Measurements from ENCODE around the gene MOGAT1.

Gene MOGAT1

DNA sequence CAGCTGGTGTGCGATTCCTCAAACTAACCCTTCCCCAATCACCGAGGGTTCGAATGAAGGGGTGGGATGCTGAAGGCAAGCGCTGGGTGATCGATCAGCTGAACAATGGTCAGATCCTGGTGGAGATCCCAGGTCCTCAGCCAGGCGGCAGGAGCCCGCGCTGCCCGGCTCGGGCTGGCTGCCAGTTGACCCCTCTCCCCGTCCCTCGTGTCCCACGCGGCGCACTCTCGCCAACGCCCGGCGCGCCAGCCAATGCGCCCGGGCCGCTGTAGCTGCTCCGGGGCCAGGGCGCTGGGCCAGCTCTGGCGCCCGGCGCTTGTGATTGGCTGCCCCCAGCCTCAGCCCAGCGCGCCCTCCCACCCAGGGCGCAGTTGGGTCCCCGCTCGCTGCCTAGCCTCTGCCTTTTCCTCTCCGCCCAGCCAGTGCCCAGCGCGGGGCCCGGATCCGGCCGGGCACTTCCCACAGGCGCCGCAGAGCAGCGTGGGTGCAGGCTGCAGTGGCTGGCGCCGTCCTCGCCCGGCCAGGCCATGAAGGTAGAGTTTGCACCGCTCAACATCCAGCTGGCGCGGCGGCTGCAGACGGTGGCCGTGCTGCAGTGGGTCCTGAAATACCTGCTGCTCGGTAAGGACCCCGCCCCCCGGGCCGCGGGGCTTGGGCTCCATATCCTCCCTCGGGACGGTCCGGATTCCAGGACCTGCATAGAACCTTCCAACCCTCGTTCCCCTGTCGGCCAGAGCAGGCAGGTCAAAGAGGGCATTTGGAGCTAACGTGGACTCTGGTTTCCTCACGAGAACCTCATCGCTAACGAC lies at the start of gene MOGAT1:
Gene MOGAT1 (plus strand): TSS at position 400 of the 809 bp plus-strand sequence. CDS start 128 bp downstream, at position 528.
- peak in 1 of 2 experiments; percentile 82 for DNase-seq

DNA sequence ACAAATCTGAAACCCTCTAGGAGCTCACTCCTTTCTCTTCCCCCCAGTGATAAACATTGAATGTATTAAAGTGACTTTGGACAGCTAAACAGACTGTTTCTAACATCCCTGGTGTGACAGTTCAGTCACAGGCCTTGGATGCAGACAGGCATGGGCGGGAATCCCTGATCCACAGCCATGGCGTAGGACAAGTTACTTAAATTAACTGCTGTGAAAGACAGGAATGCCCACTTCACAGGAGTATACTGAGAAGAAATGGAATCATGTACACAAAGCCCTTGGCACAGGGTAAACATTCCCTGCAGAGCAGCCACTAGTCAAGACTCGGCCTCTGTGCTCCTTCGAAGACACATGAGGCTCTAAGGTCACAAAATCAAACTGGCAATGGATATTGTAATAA lies 49.6 kb upstream of the MOGAT1 start:
- no peak for DNase-seq

DNA sequence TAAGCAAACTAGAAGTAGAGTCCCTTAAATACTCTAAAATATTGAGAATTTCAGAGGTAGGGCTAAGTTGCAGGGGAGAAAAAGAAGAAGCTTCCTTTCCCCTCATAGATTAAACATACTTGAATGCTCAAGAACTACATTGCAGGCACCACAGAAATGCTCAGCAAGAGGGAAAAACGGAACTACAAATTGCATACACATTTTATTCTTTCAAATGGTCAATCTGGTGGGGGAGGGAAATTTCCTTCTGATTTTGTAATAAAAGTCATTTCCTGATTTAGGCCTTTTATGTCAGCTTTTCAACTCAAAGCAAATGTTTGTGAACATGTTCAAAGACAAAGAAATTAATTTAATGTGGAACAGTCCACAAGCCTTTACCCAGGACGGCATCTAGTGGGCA lies 48.5 kb upstream of the MOGAT1 start:
- DNase-seq, result no peak

DNA sequence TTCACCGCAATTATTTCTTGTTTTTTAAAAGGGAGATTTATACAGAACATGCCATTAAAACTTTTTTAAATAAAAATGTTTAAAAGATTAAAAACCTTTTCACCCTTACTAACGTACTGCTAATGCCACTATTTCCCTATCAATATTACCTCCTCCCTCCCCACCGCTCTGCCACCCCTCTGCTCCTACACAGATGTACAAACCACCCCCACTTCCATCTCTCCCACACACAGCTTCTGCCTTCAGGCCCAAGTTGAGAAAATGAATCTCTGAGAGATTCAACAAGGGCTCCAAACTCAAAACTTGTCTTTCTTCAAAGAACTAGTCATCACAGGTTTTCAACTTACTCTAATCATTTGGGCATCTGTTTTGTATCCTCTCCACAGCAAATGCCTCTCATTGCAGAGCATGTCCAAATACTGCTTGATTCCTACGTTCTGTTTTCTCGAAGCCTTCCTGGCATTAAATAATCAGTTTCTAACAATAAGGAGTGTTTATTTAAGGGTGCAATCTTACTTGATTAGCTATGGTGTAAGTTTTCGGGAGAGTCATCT lies 47.6 kb upstream of the MOGAT1 start:
- DNase-seq, result no peak

DNA sequence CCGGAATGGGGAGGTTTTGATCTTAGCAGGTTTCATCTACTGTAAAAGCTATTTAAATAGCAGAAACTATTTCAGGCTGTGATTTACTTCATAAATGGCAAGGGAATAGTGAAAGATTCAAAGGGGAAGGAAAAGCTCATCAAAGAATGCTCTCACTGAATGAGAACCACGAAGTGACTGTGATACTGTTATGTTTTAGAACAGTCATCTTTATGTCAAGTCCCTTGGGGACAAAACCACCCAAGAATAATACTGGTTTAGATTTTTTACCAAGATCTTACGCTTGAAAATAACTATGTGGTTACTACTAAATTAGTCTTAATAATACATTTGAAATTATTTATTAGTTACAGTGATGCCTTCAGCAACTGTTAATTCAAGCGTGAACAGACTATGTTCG lies 43.7 kb upstream of the MOGAT1 start:
- DNase-seq, result no peak

DNA sequence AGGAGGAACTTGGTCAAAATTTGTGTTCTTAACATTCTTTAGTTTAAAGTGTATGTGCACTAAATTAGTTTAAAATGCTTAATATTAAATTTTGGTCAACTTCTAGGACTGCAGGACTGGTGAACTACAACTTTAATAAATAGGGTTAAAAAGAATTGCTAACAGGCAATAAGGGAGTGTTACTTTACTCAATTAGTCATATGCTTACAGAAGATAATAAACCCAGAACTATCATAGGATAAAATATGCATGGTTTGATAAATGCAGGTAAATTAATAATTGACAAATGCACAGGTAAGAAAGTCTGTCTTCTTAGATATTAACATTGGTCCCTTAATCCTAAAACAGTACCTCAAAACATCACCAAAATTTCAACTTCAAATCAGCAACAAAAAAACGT lies 36.2 kb upstream of the MOGAT1 start:
- no peak for DNase-seq

DNA sequence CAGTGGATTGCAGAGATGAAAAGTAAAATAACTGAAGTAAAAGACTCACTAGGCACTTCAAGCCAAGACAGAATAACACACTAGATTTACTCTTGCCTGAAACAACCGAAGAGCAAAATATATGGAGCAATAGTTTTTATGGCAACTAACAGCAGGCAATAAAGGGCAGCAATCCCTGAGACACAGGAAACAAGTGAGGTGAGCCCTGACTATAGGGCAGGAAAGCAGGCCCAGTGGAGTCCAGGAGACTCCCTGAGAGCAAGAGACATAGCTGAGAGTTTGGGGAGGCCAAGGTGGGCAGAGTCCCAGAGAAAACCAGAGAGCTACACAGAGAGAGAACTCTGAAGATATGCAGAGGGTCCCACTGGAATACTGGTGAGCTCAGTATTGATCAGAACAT lies 34.4 kb upstream of the MOGAT1 start:
- no peak for DNase-seq

GRCh38 chr2:222641336-222641735 lies 30.1 kb upstream of the MOGAT1 start:
- no peak for DNase-seq

- DNase-seq, result no peak
Observed at GRCh38 chr2:222643134-222643533, 28.3 kb upstream of the MOGAT1 start.

DNA sequence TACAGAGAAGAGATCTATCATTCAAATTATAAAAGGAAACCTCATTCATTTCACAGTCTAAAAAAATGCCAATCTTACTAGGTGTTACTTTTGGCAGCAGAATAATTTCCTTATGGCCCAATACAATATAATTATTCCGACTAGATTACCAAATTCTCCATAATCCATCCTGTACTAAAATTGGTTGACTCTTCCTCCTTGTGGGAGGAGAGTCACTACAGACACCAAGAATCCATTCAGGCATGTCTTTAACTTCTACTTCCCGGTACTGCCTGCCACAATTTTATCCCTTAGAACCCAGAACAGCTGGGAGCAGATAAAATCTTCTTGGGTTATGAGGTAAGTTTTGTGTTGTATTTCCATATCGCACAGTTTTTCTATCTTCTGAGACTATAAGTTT lies 25.4 kb upstream of the MOGAT1 start:
- no peak for DNase-seq

GRCh38 chr2:222649801-222650200 lies 21.7 kb upstream of the MOGAT1 start:
- DNase-seq, result no peak

DNA sequence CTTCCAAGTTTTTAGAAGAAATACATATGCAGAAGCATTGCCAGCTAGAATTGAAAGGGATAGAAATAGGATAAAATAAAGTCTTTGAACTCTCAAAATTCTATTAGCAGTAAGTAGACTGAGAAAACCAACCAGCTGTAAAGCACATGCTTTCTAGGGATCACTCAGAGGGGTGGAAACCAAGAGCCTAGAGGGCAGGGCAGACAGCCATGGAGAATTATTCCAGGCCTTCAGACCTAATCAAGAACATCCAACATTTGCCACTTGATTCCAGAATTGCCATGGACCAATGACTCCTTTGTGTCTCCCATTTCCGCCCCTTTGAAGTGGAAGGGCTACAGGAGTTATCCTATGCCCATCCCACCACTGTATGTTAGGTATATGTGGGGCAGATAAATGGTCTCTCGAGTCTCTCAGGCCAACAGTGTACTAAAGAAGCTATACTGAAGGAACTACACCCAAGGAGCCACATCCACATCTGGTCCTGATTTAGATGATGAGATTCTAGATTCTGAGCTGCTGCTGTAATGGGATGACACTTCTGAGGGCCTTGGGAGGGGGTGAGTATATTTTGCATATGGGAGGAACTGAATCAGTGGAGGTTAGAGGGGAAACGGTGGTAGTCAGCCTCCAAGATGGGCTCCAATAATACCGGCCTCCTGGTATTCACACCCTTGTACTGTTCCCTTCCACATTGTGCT lies 19.6 kb upstream of the MOGAT1 start:
- DNase-seq, result no peak

DNA sequence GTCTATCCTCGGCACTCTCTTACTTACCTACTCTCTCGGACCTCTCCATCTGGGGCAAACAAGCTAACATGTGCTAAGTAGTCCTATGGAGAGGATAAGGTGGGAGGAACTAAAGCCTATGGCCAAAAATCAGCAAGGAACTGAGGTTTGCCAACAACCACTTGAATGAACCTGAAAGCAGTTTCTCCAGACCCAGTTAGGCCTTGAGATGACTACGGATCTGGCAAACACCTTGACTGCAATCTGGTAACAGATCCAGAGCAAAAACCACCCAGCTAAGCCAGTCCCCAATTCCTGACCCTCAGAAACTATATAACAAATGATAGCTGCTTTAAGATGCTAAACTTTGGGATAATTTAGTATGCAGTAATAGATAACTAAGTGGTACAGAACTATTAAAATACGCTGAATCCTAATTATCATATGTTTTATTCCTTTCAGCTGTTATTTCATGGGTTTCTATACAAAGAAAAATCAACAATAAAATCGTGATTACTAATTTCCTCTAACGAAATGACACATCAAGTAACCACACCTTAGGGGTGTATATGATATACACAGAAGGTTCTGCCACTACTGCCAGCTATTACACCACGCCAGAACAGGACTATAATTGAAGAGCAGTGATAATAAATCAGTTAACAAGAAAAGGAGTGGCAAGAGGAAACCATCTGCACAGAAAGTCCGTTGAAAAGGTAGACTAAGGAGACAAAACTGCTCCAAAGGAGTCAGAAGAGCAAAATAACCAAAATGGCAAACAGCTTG lies 18.8 kb upstream of the MOGAT1 start:
- DNase-seq, result no peak

- no peak for DNase-seq
Observed at GRCh38 chr2:222653280-222653679, 18.2 kb upstream of the MOGAT1 start.

GRCh38 chr2:222655787-222656525 lies 15.5 kb upstream of the MOGAT1 start, which contains the start of gene FARSB:
TSS of gene FARSB (minus strand) at chr2:222656092. CDS start at chr2:222656073, 19 bp downstream.
- DNase-seq, result peak; percentile 96

DNA sequence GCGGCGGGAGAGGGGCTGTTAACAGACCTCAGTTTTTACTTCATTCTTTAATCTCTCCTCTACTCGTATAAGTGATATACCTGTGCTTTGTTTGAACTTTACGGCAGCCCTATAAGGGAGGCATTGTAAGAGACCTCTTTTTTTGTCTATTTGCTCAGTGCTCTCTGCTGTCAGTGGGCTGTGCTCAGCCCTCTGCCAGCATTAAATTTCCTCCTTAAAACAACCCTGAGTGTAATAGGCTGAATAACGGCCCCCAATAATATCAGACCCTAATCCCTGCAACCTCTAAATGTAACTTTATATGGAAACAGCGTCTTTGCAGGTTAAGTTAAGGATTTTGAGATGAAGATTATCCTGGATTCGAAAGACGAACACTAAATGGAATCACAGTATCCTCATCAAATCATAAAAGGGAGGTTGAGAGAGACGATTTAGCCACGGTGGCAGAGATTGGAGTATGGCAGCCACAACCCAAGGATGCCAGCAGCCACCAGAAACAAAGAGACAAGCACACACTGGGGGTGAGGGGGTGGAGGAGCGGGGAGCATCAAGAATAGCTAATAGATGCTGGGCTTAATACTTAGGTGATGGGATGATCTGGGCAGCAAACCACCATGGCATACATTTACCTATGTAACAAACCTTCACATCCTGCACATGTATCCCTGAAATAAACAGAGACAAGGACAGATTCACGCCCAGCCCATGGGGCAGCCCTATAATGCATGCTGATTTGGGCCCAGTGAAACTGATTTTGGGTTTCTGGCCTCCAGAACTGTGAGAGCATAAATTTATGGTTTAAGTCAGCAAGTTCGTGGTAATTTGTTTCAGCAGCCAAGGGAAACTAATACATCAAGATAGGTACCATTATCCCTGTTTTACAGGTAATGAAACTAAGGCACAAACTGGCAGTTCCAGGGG lies 14.7 kb upstream of the MOGAT1 start:
- DNase-seq, result no peak

DNA sequence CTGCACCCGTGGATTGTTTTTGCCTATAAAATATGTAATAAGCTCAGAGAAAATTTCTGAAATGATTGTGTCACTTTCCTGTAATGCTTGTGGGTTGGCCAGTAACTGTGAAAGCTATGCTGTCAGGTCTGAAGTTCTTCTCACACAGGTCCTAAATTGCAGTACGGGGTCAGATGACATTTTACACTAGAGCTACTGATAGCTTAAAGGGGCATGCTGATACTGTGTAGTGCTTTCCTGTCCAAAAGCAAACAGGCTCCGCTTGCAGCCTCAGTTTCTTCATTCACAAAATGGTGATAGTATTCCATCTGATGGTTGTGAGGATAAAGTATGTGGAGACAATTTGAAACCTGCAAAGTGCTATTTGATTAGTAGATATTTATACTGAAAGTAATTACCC lies 8.0 kb upstream of the MOGAT1 start:
- DNase-seq, result no peak

DNA sequence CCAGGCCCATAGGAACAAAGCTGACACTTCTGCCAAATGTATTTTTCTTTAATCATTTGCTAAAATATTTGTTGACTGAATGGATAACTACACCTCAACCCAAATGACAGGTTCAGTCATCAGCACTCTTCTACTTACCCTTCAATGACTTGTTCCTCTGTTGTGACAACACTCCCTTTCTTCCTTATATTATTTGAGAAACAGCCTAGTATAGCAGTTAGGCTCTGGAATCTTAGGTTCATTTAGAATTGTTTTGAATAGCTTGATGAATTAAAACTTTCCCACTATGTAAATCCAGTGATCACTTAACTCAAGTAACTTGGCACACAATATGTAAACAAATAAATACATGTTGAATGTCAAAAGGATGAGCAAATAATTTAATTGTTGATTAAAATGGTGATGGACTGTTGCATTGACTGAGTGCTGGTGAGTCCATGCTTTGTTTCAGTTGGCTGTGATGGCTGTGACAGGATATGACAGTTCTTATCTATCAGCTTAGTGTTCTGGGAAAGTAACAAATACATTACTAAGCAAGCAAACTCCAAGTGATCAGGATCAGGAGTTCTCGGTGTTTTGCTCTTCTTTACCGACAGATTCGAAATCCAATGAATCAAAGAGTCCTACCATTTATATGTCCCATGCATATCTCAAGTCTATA lies 2.8 kb upstream of the MOGAT1 start:
- DNase-seq, result no peak

DNA sequence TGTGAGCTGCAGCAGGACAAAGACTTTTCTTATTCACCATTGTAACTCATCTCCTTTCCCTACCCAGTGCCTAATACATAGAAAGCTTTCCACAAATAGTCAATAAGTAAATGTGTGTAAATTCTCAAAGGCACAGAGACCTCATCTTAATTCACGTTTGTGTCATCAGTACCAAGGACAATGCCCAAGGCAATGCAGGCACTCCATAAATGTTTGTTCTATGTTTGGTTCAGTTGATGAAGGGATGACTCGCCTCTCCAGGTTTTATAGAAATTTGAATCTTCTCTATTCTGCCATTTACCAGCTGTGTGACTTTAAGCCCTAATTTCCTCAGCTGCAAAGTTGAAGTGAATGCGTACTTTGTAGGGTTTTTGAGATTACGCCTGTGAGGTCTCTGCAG lies 2.1 kb upstream of the MOGAT1 start:
- no peak for DNase-seq

DNA sequence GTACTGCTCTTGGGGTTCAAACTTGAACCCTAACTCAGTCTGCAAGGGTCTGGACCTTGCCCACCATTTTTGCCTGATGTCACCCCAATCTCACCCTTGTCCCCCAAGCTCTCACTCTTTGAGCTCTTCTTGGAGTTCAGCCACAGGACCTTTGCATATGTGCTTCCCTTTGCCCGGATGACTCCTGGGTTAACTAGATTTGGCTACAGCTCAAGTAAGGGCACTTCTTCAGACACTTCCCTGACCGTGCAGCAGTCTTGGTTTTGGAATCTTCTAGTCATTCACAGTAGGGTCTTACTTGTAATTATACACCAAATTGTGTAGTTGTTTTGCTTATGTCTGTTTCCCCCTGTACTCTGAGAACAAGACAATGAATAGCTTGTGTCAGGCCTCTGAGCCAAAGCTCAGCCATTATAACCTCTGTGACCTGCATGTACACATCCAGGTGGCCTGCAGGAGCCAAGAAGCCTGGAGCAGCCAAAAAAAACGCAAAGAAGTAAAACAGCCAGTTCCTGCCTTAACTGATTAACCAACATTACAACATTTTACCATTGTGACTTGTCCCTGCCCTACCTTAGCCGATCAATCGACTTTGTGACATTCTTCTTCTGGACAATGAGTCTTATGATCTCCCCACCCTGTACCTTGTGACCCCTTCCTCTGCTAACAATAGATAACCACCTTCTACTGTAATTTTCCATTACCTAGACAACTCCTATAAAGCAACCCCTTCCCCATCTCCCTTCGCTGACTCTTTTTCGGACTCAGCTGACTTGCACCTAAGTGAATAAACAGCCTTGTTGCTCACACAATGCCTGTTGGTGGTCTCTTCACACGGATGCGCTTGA lies 1.0 kb upstream of the MOGAT1 start:
- no peak for DNase-seq
